ENCODE data around the gene RTN1.
A peak's percentile ranks its signal among the peaks of the same experiment; 100 is the strongest.

The RTN1 gene

DNA sequence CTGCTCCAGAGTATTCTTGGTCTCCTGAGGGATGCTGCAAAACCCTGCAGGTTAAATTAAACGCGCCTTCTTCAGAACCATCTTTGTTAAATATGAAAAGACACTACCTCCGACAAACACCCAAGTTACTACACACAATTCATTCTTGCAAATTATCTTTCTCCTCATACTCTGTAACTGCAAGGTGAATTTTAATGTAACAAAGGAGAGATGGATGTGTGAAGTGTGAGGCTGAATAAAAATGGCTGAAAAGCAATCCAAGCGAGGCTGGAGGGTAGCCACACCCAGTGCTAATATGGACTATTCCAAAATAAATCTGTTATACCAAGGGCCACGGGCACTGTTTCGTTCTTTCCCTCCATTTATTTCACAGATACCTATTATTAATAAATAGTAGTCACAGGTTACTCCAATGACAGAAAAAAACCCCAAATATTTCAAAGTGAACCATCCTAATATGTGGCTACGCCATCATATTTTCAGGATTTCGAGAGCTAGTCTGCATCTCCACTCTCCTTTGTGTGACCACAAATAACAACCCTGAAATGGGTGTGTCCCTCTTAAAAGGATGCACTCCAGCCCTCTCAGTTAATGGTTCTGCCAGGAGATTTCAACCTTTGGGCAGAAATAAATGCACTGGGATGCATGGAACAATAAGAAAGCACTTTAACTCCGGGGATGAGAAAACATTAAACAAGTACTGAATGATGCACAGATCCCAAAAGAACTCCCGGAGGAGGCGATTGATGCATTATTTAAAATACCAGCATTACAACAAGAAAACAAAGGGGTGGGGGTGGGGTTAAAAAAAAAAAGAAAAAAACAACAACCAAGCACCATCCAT, 240.9 kb downstream of the RTN1 start:
- Histone ChIP-seq H3F3A (ENCODE audit: insufficient read depth) (no peaks in the 10 kb centered on the region), H3K4me2 (ENCODE audit: low read depth, low read length, poor library complexity, severe bottlenecking) (peak overlapping the region; percentile 44), H2AFZ (ENCODE audit: low read depth, low read length, severe bottlenecking) (no peak overlapping the region), H3K27ac (ENCODE audit: low read depth, low read length) (no peak overlapping the region), H4K20me1 (ENCODE audit: low read depth, low read length) (no peaks in the 10 kb centered on the region), H3K9me2 (replicated peaks; ENCODE audit: insufficient read depth, low read length) (no peaks in the 10 kb centered on the region), H3K36me3 (ENCODE audit: low read length) (no peaks in the 10 kb centered on the region), H3K4me3 (ENCODE audit: insufficient read depth, low read length, poor library complexity, severe bottlenecking) (no peak overlapping the region), H3K9ac (ENCODE audit: low read length) (no peak overlapping the region), H3K9me3 (ENCODE audit: insufficient read depth, low read length) (no peaks in the 10 kb centered on the region), H3K27me3 (ENCODE audit: low read length) (no peaks in the 10 kb centered on the region), H3K79me2 (ENCODE audit: insufficient read depth, low read length) (no peaks in the 10 kb centered on the region)
- no peak for TF ChIP-seq EZH2phosphoT487 (conservative IDR thresholded peaks at IDR 0.05; ENCODE audit: low read length)
- TF ChIP-seq, protein P1, sequence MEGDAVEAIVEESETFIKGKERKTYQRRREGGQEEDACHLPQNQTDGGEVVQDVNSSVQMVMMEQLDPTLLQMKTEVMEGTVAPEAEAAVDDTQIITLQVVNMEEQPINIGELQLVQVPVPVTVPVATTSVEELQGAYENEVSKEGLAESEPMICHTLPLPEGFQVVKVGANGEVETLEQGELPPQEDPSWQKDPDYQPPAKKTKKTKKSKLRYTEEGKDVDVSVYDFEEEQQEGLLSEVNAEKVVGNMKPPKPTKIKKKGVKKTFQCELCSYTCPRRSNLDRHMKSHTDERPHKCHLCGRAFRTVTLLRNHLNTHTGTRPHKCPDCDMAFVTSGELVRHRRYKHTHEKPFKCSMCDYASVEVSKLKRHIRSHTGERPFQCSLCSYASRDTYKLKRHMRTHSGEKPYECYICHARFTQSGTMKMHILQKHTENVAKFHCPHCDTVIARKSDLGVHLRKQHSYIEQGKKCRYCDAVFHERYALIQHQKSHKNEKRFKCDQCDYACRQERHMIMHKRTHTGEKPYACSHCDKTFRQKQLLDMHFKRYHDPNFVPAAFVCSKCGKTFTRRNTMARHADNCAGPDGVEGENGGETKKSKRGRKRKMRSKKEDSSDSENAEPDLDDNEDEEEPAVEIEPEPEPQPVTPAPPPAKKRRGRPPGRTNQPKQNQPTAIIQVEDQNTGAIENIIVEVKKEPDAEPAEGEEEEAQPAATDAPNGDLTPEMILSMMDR (IDR thresholded peaks at IDR 0.05; ENCODE audit: insufficient read depth, low read length, poor library complexity, severe bottlenecking), result no peak

- no peak overlapping the region for H3K9ac ChIP-seq (ENCODE audit: low read length)
- no peak overlapping the region for H2AFZ ChIP-seq (ENCODE audit: low read depth, low read length, severe bottlenecking)
- H3K79me2 ChIP-seq (ENCODE audit: insufficient read depth, low read length), result no peaks in the 10 kb centered on the region
- H3K9me3 ChIP-seq (ENCODE audit: insufficient read depth, low read length), result no peaks in the 10 kb centered on the region
- H3K9me2 ChIP-seq (replicated peaks; ENCODE audit: insufficient read depth, low read length), result no peaks in the 10 kb centered on the region
- H3K27ac ChIP-seq (ENCODE audit: low read depth, low read length), result no peak overlapping the region
- H3F3A ChIP-seq (ENCODE audit: insufficient read depth), result no peaks in the 10 kb centered on the region
- no peaks in the 10 kb centered on the region for H4K20me1 ChIP-seq (ENCODE audit: low read depth, low read length)
- H3K4me3 ChIP-seq (ENCODE audit: insufficient read depth, low read length, poor library complexity, severe bottlenecking), result no peak overlapping the region
- no peaks in the 10 kb centered on the region for H3K36me3 ChIP-seq (ENCODE audit: low read length)
- TF ChIP-seq, protein P1 (IDR thresholded peaks at IDR 0.05; ENCODE audit: insufficient read depth, low read length, poor library complexity, severe bottlenecking), result no peak
- H3K4me2 ChIP-seq (ENCODE audit: low read depth, low read length, poor library complexity, severe bottlenecking), result no peak overlapping the region
- no peaks in the 10 kb centered on the region for H3K27me3 ChIP-seq (ENCODE audit: low read length)
Observed at GRCh38 chr14:59627011-59627520, 243.5 kb downstream of the RTN1 start.

GRCh38 chr14:59622631-59623030, 247.9 kb downstream of the RTN1 start:
- H4K20me1 ChIP-seq (ENCODE audit: low read depth, low read length), result no peaks in the 10 kb centered on the region
- no peak overlapping the region for H3K27ac ChIP-seq (ENCODE audit: low read depth, low read length)
- H3F3A ChIP-seq (ENCODE audit: insufficient read depth), result no peaks in the 10 kb centered on the region
- no peak overlapping the region for H2AFZ ChIP-seq (ENCODE audit: low read depth, low read length, severe bottlenecking)
- H3K9ac ChIP-seq (ENCODE audit: low read length), result no peak overlapping the region
- no peaks in the 10 kb centered on the region for H3K9me2 ChIP-seq (replicated peaks; ENCODE audit: insufficient read depth, low read length)
- no peaks in the 10 kb centered on the region for H3K79me2 ChIP-seq (ENCODE audit: insufficient read depth, low read length)
- no peaks in the 10 kb centered on the region for H3K27me3 ChIP-seq (ENCODE audit: low read length)
- no peak for TF ChIP-seq EZH2phosphoT487 (conservative IDR thresholded peaks at IDR 0.05; ENCODE audit: low read length)
- TF ChIP-seq, protein P1 (IDR thresholded peaks at IDR 0.05; ENCODE audit: insufficient read depth, low read length, poor library complexity, severe bottlenecking), result no peak
- no peaks in the 10 kb centered on the region for H3K36me3 ChIP-seq (ENCODE audit: low read length)
- H3K4me3 ChIP-seq (ENCODE audit: insufficient read depth, low read length, poor library complexity, severe bottlenecking), result no peak overlapping the region
- H3K9me3 ChIP-seq (ENCODE audit: insufficient read depth, low read length), result no peaks in the 10 kb centered on the region
- no peak overlapping the region for H3K4me2 ChIP-seq (ENCODE audit: low read depth, low read length, poor library complexity, severe bottlenecking)
